ENCODE data around the gene GPRC5C.

GPRC5C gene, protein sequence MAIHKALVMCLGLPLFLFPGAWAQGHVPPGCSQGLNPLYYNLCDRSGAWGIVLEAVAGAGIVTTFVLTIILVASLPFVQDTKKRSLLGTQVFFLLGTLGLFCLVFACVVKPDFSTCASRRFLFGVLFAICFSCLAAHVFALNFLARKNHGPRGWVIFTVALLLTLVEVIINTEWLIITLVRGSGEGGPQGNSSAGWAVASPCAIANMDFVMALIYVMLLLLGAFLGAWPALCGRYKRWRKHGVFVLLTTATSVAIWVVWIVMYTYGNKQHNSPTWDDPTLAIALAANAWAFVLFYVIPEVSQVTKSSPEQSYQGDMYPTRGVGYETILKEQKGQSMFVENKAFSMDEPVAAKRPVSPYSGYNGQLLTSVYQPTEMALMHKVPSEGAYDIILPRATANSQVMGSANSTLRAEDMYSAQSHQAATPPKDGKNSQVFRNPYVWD

DNA sequence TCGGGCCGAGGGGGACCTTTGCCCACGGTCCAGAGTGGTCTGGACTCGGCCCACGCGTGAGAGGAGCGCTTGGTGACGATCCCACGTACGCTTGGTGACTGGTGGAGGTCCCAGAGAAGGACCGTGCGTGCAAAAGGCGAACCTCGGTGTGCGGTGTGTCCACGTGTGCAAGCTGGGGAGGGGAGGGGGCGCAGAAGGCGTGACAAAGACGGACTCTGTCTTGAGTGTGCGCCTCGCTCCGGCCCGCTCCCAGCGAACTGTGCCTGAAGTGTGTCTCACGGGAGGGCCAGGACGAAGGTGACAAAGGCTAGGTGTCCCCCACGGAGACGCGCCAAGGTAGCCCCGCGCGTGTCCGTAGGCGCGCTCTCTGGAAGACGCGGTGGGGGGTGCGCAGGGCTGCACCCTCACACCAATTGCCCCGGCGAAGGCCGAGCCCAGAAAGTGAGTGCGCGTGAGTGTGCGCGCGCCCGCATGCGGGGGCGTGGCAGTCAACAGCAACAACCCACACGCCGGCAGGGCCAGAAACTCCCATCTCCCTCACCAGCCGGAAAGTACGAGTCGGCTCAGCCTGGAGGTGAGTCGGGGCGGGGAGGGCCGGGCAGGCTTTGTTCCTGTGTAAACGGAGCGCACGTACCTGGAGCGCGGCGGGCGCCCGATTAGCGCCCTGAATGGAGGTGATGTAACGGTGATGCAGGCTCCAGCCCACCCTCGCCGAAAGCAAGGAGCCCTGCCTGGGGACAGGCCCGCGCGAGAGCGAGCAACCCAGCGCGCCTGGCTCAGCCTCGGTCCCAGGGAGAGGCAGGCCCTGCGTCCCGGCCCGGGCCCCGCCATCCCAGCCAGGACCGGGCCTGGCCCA, at the start of gene GPRC5C:
TSS of gene GPRC5C (plus strand) at position 521 of the 856 bp plus-strand sequence. CDS start 7,689 bp downstream, outside the sequence.
- DNase-seq (ENCODE audit: low spot score): peak; percentile 85
- TF ChIP-seq, protein P1, sequence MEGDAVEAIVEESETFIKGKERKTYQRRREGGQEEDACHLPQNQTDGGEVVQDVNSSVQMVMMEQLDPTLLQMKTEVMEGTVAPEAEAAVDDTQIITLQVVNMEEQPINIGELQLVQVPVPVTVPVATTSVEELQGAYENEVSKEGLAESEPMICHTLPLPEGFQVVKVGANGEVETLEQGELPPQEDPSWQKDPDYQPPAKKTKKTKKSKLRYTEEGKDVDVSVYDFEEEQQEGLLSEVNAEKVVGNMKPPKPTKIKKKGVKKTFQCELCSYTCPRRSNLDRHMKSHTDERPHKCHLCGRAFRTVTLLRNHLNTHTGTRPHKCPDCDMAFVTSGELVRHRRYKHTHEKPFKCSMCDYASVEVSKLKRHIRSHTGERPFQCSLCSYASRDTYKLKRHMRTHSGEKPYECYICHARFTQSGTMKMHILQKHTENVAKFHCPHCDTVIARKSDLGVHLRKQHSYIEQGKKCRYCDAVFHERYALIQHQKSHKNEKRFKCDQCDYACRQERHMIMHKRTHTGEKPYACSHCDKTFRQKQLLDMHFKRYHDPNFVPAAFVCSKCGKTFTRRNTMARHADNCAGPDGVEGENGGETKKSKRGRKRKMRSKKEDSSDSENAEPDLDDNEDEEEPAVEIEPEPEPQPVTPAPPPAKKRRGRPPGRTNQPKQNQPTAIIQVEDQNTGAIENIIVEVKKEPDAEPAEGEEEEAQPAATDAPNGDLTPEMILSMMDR (IDR thresholded peaks at IDR 0.05; ENCODE audit: extremely low read depth, missing control alignments): no peak

DNA sequence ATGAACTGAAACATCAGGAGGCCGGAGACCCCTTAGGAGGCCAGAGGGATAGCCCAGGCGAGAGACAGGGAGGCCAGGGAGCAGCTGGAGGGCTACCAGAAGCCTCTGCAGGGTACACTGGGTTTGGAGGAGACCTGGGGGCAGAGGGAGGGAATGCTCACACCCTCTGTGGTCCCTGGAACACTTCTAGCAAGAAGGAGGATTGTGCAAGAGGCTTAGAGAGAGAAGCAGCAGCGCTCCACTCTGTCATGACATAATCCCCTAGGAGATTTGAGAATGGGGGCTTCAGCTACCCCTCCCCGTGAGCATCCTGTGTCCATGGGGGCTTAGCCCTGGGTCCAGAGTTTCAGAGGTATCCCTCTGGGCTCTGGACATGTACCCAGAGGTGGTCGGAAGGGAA, 48.7 kb upstream of the GPRC5C start:
- no peak for DNase-seq (ENCODE audit: low spot score)
- TF ChIP-seq, protein P1 (IDR thresholded peaks at IDR 0.05; ENCODE audit: extremely low read depth, missing control alignments): no peak

DNA sequence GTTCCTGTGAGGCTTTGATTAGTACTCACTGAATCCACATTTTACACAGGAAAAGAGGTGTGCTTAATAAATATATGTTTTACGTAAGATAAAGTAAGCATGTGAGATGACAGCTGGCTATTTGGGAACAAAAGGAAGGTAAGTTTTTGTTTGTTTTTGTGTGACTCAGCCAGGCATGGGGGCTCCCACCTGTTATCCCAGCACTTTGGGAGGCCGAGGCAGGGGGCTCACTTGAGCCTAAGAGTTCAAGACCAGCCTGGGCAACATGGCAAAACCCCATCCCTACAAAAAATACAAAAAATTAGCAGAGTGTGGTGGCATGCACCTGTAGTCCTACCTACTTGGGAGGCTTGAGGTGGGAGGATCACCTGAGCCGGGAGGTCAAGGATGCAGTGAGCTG, 46.7 kb upstream of the GPRC5C start:
- TF ChIP-seq, protein P1 (IDR thresholded peaks at IDR 0.05; ENCODE audit: extremely low read depth, missing control alignments): no peak
- DNase-seq (ENCODE audit: low spot score): no peak

DNA sequence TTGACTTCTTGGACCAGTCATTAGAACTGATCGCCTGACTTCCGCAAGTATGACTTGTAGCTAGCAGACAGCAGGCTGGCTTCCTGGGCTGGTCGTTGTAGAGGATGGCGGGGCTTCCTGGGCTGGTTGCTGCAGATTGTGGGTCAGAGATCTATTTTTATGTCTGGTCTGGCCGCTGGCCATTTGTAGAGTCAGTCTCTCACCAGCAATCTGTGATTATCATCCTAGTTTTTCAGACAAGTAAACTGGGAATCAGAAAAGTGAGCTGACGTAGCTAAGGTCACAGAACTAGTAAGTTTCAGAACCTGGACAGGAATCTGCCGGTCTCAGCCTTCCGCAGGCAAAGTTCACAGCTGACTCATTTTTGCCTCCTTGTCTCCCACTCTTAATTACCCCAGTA, 45.5 kb upstream of the GPRC5C start:
- DNase-seq (ENCODE audit: low spot score): no peak
- TF ChIP-seq, protein P1 (IDR thresholded peaks at IDR 0.05; ENCODE audit: extremely low read depth, missing control alignments): no peak

DNA sequence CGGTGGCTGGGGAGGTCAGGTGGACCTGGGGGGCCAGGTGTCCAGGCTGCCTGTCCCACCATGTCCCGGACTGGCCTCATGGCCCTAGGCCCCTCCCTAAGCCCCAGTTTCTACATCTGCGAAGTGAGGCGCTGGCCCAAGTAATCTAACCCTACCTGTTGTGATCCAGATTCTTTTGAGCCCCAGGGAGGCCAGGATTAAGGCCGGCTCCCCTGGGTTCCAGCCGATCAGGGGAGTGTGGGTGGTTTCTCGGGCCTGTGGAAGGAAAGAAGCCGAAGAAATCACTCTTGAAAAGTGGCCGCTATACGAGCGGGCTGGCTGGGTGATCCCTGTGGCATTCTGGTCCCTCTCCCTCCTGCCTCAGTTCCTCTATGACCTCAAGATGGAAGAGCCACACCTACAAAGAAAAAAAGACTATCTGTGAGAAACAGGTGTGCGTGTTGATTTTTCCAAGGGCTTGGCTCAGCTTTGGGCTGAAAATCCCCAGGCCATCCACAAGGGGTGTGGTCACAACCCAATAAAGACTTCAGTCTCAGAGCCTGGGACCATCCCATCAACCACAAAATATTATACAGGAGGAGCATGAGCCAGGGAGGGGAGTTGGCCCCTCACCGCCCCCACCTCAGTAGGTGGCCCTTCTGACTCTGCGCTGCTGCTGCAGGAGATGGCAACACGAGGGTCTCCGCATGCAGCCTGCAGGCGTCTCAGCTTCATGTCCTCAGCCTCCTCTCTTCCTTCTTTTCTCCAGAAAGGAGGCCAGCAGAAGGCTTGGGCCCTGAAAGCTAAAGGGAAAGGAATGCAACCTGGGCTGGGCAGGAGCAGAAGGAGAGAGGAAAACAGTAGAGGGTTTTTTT, 44.3 kb upstream of the GPRC5C start:
- DNase-seq (ENCODE audit: low spot score): no peak
- TF ChIP-seq, protein P1 (IDR thresholded peaks at IDR 0.05; ENCODE audit: extremely low read depth, missing control alignments): no peak

DNA sequence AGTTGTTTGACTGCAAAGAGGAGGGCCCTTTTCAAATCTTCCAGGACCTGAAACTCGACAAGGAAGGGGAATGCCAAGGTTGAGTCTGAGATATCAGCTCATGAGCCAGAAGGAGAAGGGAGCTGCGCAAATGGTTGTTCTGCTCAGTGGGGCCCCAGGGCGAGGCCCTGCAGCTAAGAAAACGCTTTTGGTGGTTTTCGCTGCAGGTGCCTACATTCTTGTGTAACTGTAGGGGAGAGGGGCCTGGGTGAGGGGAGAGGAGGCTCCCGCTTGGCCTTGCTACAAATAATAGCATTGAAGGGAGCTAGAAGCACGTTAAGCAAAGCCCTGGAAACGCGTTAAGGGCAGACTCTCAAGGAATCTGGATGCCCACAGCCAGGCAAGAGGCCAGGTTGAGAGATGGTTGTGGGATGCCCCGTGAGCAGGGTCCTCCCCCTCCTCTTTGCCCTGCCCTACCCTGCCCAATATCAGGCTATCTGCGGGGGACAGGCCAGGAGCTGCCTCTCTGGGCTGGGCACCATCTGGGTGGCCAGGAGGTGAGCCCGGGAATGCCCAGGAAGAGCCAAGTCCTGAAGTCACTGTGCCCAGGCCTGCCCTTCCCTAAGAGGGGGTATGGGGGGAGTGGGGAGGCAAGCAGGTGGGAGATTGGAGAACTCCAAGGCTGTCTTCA, 42.7 kb upstream of the GPRC5C start:
- no peak for DNase-seq (ENCODE audit: low spot score)
- TF ChIP-seq, protein P1 (IDR thresholded peaks at IDR 0.05; ENCODE audit: extremely low read depth, missing control alignments): no peak

All from GM20000 (cell line).